Erythroblast (primary cell): ENCODE measurements around the gene TGIF2.
"Not testable (repeated sequence)": the region's sequence is repeated elsewhere in the genome, so short reads cannot be mapped to it uniquely, and the experiment has no call there.

ENCODE experiments used
- DNase-seq, 2 experiments: peaks; one replicate each; lab custom pipeline; 2025; lab: John Stamatoyannopoulos, UW
- GATA1 ChIP-seq: IDR thresholded peaks from 2 replicates; pipeline ENCODE4 v1.6.1; 2011; ENCODE audit warnings: low read depth, mild to moderate bottlenecking, control low read depth, low read length, moderate library complexity
- POLR2A ChIP-seq: IDR thresholded peaks from 2 replicates; pipeline ENCODE4 v1.6.1; 2011; ENCODE audit warnings: mild to moderate bottlenecking, low read length

TGIF2 gene

DNA sequence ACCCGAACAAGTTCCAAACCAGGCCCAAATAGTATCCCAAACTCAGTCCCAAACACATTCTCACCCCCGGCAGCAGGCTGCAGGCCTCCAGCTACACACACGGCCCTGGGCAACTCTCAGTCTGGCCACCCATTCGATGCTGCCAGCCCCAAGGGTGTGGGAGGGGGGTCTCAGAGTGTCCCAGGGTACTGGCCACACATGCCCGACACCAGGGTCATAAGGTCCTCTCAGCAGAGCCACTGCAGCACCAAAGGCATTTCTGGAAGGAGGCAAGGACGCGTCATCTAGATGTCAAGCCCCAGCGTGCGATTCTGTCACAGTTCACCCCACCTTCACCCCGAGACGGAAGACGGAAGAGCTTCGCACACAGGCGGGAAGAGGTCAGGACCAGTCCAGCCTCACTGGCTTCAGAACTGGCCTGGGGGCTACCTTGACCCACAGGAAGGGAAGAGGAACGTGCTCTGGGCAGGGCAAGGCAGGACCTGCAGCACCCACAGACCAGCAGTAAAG lies 22.6 kb upstream of the TGIF2 start:
- DNase-seq, result no peak
- no peak for TF ChIP-seq GATA1
- TF ChIP-seq POLR2A, result no peak

DNA sequence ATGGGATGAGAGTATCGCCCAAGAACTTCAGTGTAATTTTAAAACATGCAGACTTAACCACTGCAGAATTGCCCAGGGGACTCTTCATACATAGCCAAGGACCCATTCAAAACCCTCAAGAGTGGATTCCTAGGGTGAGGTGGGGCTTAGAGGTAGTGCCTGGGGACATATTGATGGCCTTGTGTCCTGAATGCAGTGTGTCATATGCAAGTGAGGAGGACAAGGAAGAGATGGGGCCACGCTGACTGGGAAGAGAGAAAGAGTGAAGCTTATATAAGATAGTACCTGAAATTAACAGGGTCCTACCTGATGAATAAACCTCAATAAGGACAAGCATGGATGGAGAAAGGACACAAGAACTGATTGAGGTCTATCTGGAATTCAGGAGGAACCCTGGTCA lies 18.1 kb upstream of the TGIF2 start:
- TF ChIP-seq POLR2A (no peak), GATA1 (no peak)
- DNase-seq, result no peak

DNA sequence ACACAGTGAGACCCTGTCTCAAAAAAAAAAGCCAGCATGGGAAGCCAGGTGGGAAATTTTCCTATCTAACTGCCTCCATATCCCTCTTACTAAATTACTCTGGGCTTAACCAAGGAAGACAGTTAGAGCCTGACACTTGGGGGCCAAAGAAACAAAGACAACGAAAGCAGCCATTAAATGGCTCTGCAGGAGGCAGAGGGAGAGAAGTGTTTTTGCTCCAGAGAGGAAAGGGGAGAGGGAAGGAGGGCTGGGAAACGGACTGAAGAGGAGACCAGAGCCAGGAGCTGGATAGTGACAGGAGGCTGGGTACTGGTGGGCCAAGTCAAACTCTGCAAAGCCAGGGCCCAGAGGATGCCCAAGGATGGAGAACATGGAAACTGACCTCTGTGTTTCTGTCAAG lies 10.7 kb upstream of the TGIF2 start:
- no peak for DNase-seq
- TF ChIP-seq GATA1 (no peak), POLR2A (no peak)

DNA sequence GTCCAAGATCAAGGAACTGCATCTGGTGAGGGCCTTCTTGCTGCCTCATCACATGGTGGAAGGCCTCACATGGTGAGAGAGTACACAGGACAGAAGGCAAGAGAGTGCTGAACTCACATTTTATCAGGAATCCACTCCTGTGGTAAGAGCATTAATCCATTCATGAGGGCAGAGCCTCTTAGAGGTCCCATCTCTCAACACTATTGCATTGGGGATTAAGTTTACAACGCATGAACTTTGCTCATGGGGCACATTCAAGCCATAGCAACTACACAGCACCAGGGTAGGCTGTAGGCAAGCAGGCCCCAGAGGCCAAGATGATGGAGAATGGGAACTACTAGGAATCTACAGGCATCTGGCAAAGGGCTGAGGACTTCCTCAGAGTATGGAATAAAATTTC lies 10.0 kb upstream of the TGIF2 start:
- TF ChIP-seq GATA1 (no peak), POLR2A (no peak)
- no peak for DNase-seq

DNA sequence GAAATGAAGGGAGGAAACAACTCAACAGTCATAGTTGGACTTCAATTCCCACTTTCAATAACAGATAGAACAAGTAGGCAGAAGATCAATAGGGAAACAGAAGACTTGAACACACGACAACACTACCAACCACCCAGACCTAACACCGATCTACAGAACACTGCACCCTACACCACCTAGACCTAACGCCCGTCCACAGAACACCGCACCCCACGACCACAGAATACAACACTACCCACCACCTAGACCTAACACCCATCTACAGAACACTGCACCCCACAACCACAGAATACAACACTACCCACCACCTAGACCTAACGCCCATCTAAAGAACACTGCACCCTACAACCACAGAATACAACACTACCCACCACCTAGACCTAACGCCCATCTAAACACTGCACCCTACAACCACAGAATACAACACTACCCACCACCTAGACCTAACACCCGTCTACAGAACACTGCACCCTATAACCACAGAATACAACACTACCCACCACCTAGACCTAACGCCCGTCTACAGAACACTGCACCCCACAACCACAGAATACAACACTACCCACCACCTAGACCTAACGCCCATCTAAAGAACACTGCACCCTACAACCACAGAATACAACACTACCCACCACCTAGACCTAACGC lies 9.2 kb upstream of the TGIF2 start:
- DNase-seq, result not testable (repeated sequence)

DNA sequence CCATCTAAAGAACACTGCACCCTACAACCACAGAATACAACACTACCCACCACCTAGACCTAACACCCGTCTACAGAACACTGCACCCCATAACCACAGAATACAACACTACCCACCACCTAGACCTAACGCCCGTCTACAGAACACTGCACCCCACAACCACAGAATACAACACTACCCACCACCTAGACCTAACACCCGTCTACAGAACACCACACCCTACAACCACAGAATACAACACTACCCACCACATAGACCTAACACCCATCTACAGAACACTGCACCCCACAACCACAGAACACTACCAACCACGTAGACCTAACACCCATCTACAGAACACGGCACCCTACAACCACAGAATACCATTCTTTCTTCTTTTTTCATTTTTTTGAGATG lies 8.7 kb upstream of the TGIF2 start:
- DNase-seq, result not testable (repeated sequence)

DNA sequence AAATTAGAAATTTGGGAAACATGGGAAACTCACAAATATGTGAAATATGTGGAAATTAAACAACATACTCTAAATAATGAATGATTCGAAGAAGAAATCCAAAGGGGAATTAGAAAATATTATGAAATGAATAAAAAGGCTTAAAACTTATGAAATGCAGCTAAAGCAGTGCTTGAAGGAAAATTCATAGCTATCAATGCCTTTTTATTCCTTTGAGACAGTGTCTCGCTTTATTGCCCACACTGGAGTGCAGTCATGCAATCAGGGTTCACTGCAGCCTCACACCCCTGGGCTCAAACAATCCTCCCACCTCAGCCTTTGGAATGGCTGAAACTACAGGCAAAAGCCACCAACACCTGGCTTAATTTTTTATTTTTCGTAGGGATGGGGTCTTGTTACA lies 7.9 kb upstream of the TGIF2 start:
- TF ChIP-seq POLR2A (no peak), GATA1 (no peak)

DNA sequence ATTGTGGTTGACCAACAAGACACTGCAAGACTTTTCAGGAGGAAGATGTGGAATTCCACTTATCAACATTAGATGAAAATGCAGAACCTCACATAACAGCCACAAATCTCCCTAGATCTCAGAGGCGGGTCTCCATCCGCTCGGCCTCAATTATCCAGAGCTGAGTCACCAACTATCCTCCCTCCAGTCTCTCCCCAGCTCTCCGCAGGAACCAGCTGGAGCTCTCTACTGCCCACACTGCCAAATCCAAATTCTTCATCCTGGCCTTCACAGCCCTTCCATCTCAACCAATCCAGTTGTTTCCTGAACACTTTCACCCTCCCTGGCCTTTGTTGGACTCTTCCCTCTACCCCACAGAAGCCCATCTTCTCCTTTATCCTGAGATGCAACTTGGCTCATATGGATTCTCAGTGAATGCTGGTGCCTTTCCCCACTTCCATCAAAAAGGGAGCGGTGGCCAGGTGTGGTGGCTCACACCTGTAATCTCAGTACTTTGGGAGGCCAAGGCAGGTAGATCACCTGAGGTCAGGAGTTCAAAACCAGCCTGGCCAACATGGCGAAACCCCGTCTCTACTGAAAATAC lies 3.5 kb upstream of the TGIF2 start:
- DNase-seq, result no peak

More for the DNA sequence above, 7.9 kb upstream of the TGIF2 start:
- DNase-seq, result no peak

DNA sequence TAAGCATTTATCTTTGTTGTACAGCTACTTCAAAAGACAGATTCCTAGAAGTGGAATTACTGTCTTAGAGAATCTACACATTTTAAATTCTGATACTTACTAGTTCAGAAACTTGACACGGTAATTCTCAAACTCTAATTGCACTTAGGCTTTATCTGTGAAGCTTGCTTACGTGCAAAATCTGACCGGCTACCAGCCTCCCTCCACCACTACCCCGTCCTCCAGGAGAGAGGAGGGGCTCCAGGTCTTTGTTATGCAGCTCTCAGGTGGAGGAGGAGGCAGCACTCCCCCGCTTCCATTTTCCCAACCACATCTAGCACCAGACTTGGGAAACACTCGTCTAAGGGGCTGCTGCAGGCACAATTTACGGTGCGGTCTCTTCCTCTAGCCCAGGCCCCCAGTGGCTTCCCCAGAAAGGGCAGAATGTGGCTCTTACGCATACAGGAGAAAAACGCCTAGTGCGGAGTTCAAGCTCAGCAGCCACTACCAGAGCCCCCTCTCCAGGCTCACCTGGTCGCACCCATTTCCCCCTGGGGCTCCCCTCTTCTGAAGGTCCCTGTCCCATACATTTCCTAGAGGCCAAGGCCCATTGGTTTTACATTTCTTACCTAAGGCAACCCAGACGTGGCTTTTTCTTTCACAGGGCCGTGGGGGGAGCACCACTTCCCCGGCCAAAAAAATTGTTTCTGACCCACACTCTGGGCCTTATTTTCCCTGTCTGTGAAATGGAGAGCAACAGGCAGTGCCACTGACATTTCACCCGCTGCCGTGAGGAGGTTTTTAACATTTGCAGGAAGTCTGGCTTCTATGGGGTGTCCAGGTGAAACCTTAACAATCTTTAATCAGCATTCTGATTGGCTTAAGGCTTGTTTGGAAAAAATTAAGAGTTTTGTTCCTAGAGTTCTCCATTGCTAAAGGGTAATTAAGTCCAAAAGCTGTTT lies 1.6 kb upstream of the TGIF2 start:
- TF ChIP-seq POLR2A (no peak), GATA1 (no peak)
- DNase-seq, result no peak

More for the DNA sequence above, 3.5 kb upstream of the TGIF2 start:
- no peak for TF ChIP-seq GATA1
- no peak for TF ChIP-seq POLR2A

DNA sequence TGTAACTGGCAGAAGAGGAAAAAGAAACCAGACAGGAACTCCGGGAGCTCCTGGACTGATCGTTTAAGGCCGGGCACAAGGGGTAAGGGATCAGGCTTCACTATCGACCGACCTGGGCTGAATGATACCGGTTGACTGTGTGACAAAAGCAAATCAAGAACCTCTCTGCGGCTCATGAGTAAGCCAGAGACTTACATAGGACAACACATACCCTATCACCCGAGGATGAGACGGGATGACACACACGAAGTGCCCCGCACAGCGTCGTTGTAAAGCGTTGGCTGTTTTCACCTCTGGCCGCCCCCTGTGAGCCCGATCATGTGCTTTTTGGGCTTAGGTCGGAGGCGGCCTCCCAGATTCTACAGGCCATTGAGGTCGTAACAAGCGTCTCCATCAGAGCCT lies 695 bp upstream of the TGIF2 start:
- TF ChIP-seq GATA1 (no peak), POLR2A (no peak)

DNA sequence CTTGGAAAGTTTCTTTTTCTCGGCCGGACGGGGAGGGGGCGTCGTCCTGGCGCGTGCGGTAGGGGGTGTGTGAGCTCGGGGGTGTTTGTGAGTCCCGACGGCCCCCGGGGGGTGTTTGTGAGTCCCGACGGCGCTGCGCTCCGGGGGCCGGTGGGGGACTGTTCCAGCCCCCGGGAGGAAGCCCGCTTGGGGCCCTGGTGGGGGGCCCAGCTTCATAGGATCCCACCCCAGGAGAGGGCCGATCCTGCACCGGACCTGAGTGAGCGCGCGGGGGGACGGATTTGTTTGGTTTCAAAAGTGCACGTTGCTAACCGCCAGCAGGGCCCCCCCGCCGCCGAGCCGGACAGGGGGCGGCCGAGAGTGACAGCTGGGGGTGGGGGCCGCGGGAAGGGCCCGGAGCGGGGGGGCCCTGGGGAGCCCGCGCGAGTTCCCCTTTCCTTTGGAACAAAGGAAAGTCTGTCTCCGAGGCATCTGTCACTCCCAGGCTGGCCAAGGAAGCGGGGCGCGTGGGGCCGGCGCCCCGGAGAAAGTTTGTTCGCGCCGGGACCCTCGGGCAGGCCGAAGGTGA lies 485 bp downstream of the TGIF2 start:
- TF ChIP-seq GATA1 (no peak), POLR2A (no peak)
- peak; percentile 30 to 44 for DNase-seq

More for the DNA sequence above, 695 bp upstream of the TGIF2 start:
- peak; percentile 52 to 53 for DNase-seq

DNA sequence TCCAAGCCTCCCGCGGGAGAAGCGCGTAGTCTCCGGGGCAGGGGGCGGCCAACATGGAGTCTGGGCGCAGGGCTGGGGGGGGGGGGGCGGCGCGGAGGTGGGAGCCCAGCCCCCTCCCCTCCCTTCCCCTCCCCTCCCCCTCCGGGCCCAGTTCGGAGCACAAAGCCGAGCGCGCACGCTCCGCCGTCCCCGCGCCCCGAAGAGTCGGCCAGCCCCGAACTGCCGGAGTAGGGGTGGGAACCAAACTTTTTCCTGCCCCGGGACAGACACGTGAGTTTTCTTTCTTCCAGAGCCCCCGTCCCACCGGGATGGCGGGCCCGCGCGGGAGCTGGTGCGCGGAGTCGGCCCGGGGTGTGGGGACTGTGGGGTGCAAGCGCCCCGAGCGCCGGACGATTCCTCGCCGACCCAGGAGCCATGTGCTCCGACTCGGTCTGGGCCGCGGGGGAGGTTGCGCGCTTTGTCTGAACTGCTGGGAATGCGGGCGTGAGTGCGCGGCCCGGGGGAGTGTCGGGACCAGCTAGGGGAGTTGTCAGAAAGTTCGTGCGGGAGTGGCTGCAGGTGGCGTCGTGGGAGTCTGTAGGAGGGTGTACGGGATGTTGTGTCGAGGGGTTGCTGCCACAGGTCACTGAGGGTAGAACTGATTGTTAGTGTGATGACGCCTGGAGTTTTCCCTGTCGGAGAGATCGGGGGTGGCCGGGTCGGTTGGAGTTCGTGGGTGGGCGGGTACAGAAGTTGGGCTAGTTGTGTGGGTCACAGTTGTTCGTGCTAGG lies 1.2 kb downstream of the TGIF2 start:
- TF ChIP-seq POLR2A (no peak), GATA1 (no peak)
- peak; percentile 51 to 52 for DNase-seq

DNA sequence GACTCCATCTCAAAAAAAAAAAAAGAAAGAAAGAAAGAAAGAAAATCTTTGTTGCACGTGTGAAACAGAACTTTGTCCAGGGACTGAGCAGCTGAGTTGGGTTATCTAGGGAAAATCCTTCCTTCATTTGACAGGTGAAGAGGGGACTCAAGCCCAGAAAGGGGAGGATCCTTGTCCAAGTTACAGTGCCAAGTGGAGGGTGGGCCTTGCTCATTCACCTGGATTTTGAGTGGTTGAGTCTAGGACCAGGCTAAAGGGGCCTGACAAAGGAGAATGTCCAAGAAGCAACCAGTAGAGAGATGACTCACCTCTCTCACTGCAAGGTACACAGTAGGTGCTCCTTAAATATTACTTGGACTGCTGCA lies 2.7 kb downstream of the TGIF2 start:
- no peak for TF ChIP-seq POLR2A
- no peak for TF ChIP-seq GATA1
- no peak for DNase-seq
